H1 (cell line): ENCODE measurements around the gene APOL1. TPM values are rescaled to one million over a fixed set of nuclear protein-coding genes. Genes with fewer than 3 reads are reported as not detected.

Experiments used
- CHD7 ChIP-seq: fragments of 300-600 bp; sonication (generic); IDR thresholded peaks from 2 replicates; pipeline ENCODE4 v1.7.1; 2012; ENCODE audit warnings: low read length, moderate library complexity, mild to moderate bottlenecking, inconsistent platforms; ENCODE audit not compliant: insufficient replicate concordance
- GABPA ChIP-seq: IDR thresholded peaks from 2 replicates; pipeline ENCODE4 v1.6.1; 2011; ENCODE audit warnings: mild to moderate bottlenecking, low read length, moderate library complexity, borderline replicate concordance; ENCODE audit not compliant: insufficient read depth
- TAF7 ChIP-seq: optimal IDR thresholded peaks from 2 replicates; pipeline ENCODE3; 2011; ENCODE audit warnings: low read depth, mild to moderate bottlenecking, inconsistent platforms, low read length, moderate library complexity, borderline replicate concordance
- polyA plus RNA-seq, 7 experiments: library from polyadenylated mRNA; depleted of rRNA in 3 of 7; stranded (reverse) in 5 of 7; unstranded in 2 of 7; fragments of >200 nt in 5 of 7; fragments of 200-250 nt in 2 of 7; gene quantifications; 1 replicate in 5 of 7; 2 replicates in 1 of 7; 4 replicates in 1 of 7; pipeline versions ENCODE4 v1.2.1 to v1.2.3, GENCODE V29; 2011 to 2013; ENCODE audit warnings: missing spikeins in 2 of 7, mixed read lengths in 2 of 7
- total RNA-seq: library from RNA; stranded (reverse); fragmentation: NEBNext Ultra II Directional; extraction: Animal tissue kit (Norgen Biotek cat#: 25700); gene quantifications from 2 replicates; pipeline ENCODE4 v1.2.1, GENCODE V29; 2021
- TF ChIP-seq, protein P1 (sequence below), 3 experiments: IDR thresholded peaks; 1 replicate in 2 of 3; 2 replicates in 1 of 3; pipeline versions ENCODE4 v1.5.1 to v1.6.1; 2011; ENCODE audit warnings: low read length in 3 of 3, mild to moderate bottlenecking in 3 of 3, inconsistent platforms in 2 of 3, low read depth in 1 of 3, moderate library complexity in 1 of 3; ENCODE audit not compliant: insufficient read depth in 1 of 3; ENCODE audit errors: control extremely low read depth in 1 of 3

Gene APOL1
- total and polyA plus RNA-seq, 2 of the 8 experiments (the other 6 are each of a cell fraction or from before 2014, with no cell fraction given), result not detected

- TF ChIP-seq, protein P1, sequence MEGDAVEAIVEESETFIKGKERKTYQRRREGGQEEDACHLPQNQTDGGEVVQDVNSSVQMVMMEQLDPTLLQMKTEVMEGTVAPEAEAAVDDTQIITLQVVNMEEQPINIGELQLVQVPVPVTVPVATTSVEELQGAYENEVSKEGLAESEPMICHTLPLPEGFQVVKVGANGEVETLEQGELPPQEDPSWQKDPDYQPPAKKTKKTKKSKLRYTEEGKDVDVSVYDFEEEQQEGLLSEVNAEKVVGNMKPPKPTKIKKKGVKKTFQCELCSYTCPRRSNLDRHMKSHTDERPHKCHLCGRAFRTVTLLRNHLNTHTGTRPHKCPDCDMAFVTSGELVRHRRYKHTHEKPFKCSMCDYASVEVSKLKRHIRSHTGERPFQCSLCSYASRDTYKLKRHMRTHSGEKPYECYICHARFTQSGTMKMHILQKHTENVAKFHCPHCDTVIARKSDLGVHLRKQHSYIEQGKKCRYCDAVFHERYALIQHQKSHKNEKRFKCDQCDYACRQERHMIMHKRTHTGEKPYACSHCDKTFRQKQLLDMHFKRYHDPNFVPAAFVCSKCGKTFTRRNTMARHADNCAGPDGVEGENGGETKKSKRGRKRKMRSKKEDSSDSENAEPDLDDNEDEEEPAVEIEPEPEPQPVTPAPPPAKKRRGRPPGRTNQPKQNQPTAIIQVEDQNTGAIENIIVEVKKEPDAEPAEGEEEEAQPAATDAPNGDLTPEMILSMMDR (IDR thresholded peaks at IDR 0.05; ENCODE audit: control extremely low read depth in 1 of 3, insufficient read depth in 1 of 3, low read depth in 1 of 3, low read length in 3 of 3), result no peak
- no peak for TF ChIP-seq TAF7
- no peak for TF ChIP-seq CHD7
- no peak for TF ChIP-seq GABPA
Observed at GRCh38 chr22:36237462-36238372, 15.2 kb upstream of the APOL1 start (continued).
